HepG2 (cell line): ENCODE data around the gene TRIM31. TPM values are rescaled to one million over a fixed set of nuclear protein-coding genes. Genes with fewer than 3 reads are reported as not detected.

Experiments used
- BRD4 ChIP-seq: sonication (generic); formaldehyde crosslinking; IDR thresholded peaks from 2 replicates; pipeline ENCODE4 v1.4.0; 2020; ENCODE audit warnings: missing genetic modification reagents
- CEBPZ ChIP-seq: IDR thresholded peaks from 2 replicates; pipeline ENCODE4 v1.6.1; 2012; ENCODE audit warnings: low read length, improper control_type of control experiment
- GLI4 ChIP-seq: sonication (generic); formaldehyde crosslinking; IDR thresholded peaks from 2 replicates; pipeline ENCODE4 v1.5.1; 2020; ENCODE audit warnings: missing genetic modification reagents, mild to moderate bottlenecking, moderate library complexity, borderline replicate concordance
- HDAC2 ChIP-seq: sonication (generic); formaldehyde crosslinking; IDR thresholded peaks from 2 replicates; pipeline ENCODE4 v1.4.0; 2020; ENCODE audit warnings: missing genetic modification reagents
- NCOA5 ChIP-seq: sonication (generic); formaldehyde crosslinking; IDR thresholded peaks from 2 replicates; pipeline ENCODE4 v1.4.0; 2020; ENCODE audit warnings: missing genetic modification reagents
- NR2F6 ChIP-seq, 2 experiments: IDR thresholded peaks; 2 replicates each; pipeline ENCODE4 v1.6.1; 2016; ENCODE audit warnings: antibody characterized with exemption in 1 of 2, mild to moderate bottlenecking in 1 of 2
- SNAPC2 ChIP-seq: sonication (generic); formaldehyde crosslinking; IDR thresholded peaks from 2 replicates; pipeline ENCODE4 v1.8.1; 2022; ENCODE audit warnings: mild to moderate bottlenecking, missing genetic modification reagents
- ZBTB1 ChIP-seq: sonication (generic); formaldehyde crosslinking; IDR thresholded peaks from 2 replicates; pipeline ENCODE4 v1.4.0; 2020; ENCODE audit warnings: missing genetic modification reagents, borderline replicate concordance
- ZFX ChIP-seq: sonication (generic); formaldehyde crosslinking; IDR thresholded peaks from 2 replicates; pipeline ENCODE4 v1.4.0; 2020; ENCODE audit warnings: mild to moderate bottlenecking, low read depth, missing genetic modification reagents, moderate library complexity
- ZFY ChIP-seq: sonication (generic); formaldehyde crosslinking; IDR thresholded peaks from 2 replicates; pipeline ENCODE4 v1.4.0; 2020; ENCODE audit warnings: missing genetic modification reagents
- ZHX1 ChIP-seq: sonication (generic); formaldehyde crosslinking; IDR thresholded peaks from 2 replicates; pipeline ENCODE4 v1.8.1; 2022; ENCODE audit warnings: low read depth, mild to moderate bottlenecking, missing genetic modification reagents
- ZKSCAN1 ChIP-seq: fragments of 150-350 bp; IDR thresholded peaks from 2 replicates; pipeline ENCODE4 v1.6.1; 2014; ENCODE audit warnings: low read length
- ZNF260 ChIP-seq: sonication (generic); formaldehyde crosslinking; IDR thresholded peaks from 2 replicates; pipeline ENCODE4 v1.4.0; 2020; ENCODE audit warnings: missing genetic modification reagents, low read depth, mild to moderate bottlenecking, borderline replicate concordance
- ZNF616 ChIP-seq: sonication (generic); formaldehyde crosslinking; IDR thresholded peaks from 2 replicates; pipeline ENCODE4 v1.5.0; 2020; ENCODE audit warnings: low read depth, mild to moderate bottlenecking, missing genetic modification reagents
- ZSCAN30 ChIP-seq: sonication (generic); formaldehyde crosslinking; IDR thresholded peaks from 2 replicates; pipeline ENCODE4 v1.5.0; 2020; ENCODE audit warnings: mild to moderate bottlenecking, missing genetic modification reagents
- polyA plus RNA-seq, 8 experiments: library from polyadenylated mRNA; depleted of rRNA in 3 of 8; stranded (reverse) in 7 of 8; unstranded in 1 of 8; fragments of >200 nt; fragmentation: Illumina TruSeq in 4 of 8; extraction: Trizol in 4 of 8; gene quantifications; 2 replicates each; pipeline versions ENCODE4 v1.2.1 to v1.2.3, GENCODE V29; 2011 to 2016; ENCODE audit warnings: low read depth in 4 of 8, missing spikeins in 1 of 8, mixed read lengths in 1 of 8; ENCODE audit not compliant: insufficient read depth in 1 of 8
- total RNA-seq, 5 experiments: library from RNA; depleted of rRNA; stranded (reverse); fragments of >200 nt; fragmentation: Illumina TruSeq; extraction: Trizol; gene quantifications; 2 replicates each; pipeline ENCODE4 v1.2.3, GENCODE V29; 2016; ENCODE audit warnings: low read depth in 1 of 5

Gene TRIM31
- total and polyA plus RNA-seq, 2 of the 13 experiments (the other 11 are each of a cell fraction or from before 2014, with no cell fraction given) = 0.13 to 0.51 TPM

GRCh38 chr6:30130887-30131862 lies 18.3 kb upstream of the TRIM31 start (continued):
- TF ChIP-seq NCOA5 (CRISPR knock-in tag) (no peak), ZNF260 (CRISPR knock-in tag) (0 out of 2 replicates have a peak, but pooled peaks have one; percentile 24), ZFX (no peak), ZHX1 (CRISPR knock-in tag) (no peak), BRD4 (CRISPR knock-in tag) (no peak), HDAC2 (peak; percentile 64; the same call in 1 of the 2 replicates), ZKSCAN1 (no peak; the same call in 1 of the 2 replicates), ZSCAN30 (CRISPR knock-in tag) (no peak), CEBPZ (no peak), GLI4 (no peak), ZBTB1 (CRISPR knock-in tag) (no peak), ZFY (CRISPR knock-in tag) (0 out of 2 replicates have a peak, but pooled peaks have one; percentile 22), NR2F6 (IDR thresholded peaks at IDR 0.05) (no peak), NR2F6 (CRISPR knock-in tag; IDR thresholded peaks at IDR 0.05) (peak; percentile 80), ZNF616 (CRISPR knock-in tag) (no peak), SNAPC2 (CRISPR knock-in tag) (no peak)
